Measurements from ENCODE around the gene OLIG1. TPM values are rescaled to one million over a fixed set of nuclear protein-coding genes. Genes with fewer than 3 reads are reported as not detected.

OLIG1 gene
- total RNA-seq, 1 donor from 2014 or later = not detected

DNA sequence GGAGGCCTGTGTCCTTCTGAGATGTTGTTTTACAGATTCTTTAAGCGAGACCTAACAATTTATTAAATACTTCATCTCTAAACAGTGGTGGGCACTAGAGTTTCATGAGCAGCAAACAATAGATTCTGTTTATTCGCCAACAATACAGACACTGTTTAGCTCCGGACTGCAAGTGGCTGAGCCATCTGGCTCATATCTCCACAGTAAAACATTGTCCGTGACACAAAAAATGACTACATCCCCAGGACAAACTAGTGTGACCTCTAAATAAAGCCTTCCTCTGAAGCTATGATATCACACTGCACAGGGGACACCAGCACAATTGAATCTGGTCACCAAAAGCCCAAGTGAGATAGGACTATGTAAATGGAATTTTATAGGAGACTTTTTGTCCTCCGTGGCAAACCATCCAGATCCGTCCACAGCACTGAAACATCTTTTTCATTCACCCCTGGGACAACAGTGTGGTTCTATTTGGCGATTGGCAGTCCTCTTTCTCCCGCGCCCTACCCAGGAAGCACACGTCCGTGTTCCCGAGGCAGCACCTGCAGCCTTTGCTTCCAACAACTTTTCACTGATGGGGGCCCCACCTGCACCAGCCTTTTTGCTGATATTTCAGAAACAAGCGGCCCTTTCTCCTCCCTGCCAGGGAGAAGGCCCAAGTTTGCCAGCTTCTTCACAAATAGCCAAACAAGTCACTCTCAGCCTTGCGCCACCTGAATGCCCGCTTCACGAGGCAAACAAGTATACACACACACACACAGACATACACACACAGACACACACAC lies 47.4 kb downstream of the OLIG1 start:
- Histone ChIP-seq H3K27me3 (peaks cover 85% of the 10 kb centered on the region), H3K79me2 (ENCODE audit: low read depth) (no peaks in the 10 kb centered on the region), H3K4me2 (no peak overlapping the region), H4K20me1 (ENCODE audit: low read depth) (peaks cover 32% of the 10 kb centered on the region), H3K27ac (no peak overlapping the region), H3K4me1 (peaks cover 12% of the 10 kb centered on the region), H3K4me3 (no peak overlapping the region), H3K36me3 (no peaks in the 10 kb centered on the region), H2AFZ (replicated peaks) (no peak overlapping the region), H3K9ac (no peak overlapping the region), H3F3A (ENCODE audit: low read depth) (peaks cover 23% of the 10 kb centered on the region), H3K9me3 (ENCODE audit: low read depth) (no peaks in the 10 kb centered on the region)
- no peak for DNase-seq (ENCODE audit: low spot score)
- TF ChIP-seq EZH2 (IDR thresholded peaks at IDR 0.05) (no peak), EZH2phosphoT487 (IDR thresholded peaks at IDR 0.05) (no peak)
- TF ChIP-seq, protein P1, sequence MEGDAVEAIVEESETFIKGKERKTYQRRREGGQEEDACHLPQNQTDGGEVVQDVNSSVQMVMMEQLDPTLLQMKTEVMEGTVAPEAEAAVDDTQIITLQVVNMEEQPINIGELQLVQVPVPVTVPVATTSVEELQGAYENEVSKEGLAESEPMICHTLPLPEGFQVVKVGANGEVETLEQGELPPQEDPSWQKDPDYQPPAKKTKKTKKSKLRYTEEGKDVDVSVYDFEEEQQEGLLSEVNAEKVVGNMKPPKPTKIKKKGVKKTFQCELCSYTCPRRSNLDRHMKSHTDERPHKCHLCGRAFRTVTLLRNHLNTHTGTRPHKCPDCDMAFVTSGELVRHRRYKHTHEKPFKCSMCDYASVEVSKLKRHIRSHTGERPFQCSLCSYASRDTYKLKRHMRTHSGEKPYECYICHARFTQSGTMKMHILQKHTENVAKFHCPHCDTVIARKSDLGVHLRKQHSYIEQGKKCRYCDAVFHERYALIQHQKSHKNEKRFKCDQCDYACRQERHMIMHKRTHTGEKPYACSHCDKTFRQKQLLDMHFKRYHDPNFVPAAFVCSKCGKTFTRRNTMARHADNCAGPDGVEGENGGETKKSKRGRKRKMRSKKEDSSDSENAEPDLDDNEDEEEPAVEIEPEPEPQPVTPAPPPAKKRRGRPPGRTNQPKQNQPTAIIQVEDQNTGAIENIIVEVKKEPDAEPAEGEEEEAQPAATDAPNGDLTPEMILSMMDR (IDR thresholded peaks at IDR 0.05) = no peak
- Mint-ChIP-seq H3K36me3 (no peaks in the 10 kb centered on the region), H3K27ac (no peak overlapping the region), H3K9me3 (peaks cover 3% of the 10 kb centered on the region), H3K27me3 (ENCODE audit: insufficient read depth, low read depth) (peaks cover 60% of the 10 kb centered on the region), H3K4me1 (peaks cover 42% of the 10 kb centered on the region), H3K4me3 (no peak overlapping the region)

Other genes with a start within 250 kb of the OLIG1 start
- gene OLIG2, start 44.2 kb upstream of the OLIG1 start, total RNA-seq (ENCODE audit: low replicate concordance) = 0.15 TPM in 1 of 2 replicates, not detected in the other
- 5.5 and 15.8 TPM in 2 replicates for gene IFNAR2, start 159.8 kb downstream of the OLIG1 start, total RNA-seq (ENCODE audit: low replicate concordance)
- gene IL10RB, start 196.2 kb downstream of the OLIG1 start, total RNA-seq (ENCODE audit: low replicate concordance) = 3.1 and 5.6 TPM in 2 replicates